ENCODE results near the gene BOD1.

DNA sequence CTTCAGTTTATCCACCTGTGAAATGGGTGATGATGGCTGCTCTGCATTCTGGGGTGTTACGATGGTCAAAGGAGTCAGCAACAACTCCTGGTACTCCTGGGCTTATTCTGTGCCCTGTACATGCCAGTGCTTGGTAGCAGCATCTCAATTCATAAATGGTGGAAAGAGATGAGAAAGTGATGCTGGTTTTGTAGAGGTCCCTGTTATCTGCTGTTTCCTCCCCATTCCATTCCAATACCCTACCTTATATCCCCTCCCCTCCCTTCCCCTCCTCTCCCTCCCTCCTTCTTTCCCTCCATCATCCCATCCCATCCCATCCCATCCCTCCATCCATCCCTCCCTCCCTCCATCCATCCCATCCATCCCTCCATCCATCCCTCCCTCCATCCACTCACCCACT, 19.1 kb downstream of the BOD1 start:
- TF ChIP-seq, protein P1, sequence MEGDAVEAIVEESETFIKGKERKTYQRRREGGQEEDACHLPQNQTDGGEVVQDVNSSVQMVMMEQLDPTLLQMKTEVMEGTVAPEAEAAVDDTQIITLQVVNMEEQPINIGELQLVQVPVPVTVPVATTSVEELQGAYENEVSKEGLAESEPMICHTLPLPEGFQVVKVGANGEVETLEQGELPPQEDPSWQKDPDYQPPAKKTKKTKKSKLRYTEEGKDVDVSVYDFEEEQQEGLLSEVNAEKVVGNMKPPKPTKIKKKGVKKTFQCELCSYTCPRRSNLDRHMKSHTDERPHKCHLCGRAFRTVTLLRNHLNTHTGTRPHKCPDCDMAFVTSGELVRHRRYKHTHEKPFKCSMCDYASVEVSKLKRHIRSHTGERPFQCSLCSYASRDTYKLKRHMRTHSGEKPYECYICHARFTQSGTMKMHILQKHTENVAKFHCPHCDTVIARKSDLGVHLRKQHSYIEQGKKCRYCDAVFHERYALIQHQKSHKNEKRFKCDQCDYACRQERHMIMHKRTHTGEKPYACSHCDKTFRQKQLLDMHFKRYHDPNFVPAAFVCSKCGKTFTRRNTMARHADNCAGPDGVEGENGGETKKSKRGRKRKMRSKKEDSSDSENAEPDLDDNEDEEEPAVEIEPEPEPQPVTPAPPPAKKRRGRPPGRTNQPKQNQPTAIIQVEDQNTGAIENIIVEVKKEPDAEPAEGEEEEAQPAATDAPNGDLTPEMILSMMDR (IDR thresholded peaks at IDR 0.05; ENCODE audit: insufficient read depth, low read length), result no peak
- TF ChIP-seq, protein P2, sequence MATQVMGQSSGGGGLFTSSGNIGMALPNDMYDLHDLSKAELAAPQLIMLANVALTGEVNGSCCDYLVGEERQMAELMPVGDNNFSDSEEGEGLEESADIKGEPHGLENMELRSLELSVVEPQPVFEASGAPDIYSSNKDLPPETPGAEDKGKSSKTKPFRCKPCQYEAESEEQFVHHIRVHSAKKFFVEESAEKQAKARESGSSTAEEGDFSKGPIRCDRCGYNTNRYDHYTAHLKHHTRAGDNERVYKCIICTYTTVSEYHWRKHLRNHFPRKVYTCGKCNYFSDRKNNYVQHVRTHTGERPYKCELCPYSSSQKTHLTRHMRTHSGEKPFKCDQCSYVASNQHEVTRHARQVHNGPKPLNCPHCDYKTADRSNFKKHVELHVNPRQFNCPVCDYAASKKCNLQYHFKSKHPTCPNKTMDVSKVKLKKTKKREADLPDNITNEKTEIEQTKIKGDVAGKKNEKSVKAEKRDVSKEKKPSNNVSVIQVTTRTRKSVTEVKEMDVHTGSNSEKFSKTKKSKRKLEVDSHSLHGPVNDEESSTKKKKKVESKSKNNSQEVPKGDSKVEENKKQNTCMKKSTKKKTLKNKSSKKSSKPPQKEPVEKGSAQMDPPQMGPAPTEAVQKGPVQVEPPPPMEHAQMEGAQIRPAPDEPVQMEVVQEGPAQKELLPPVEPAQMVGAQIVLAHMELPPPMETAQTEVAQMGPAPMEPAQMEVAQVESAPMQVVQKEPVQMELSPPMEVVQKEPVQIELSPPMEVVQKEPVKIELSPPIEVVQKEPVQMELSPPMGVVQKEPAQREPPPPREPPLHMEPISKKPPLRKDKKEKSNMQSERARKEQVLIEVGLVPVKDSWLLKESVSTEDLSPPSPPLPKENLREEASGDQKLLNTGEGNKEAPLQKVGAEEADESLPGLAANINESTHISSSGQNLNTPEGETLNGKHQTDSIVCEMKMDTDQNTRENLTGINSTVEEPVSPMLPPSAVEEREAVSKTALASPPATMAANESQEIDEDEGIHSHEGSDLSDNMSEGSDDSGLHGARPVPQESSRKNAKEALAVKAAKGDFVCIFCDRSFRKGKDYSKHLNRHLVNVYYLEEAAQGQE (IDR thresholded peaks at IDR 0.05; ENCODE audit: insufficient replicate concordance, low read depth), result no peak
- TF ChIP-seq POLR2AphosphoS5 (IDR thresholded peaks at IDR 0.05; ENCODE audit: low read depth) (no peak), GABPA (IDR thresholded peaks at IDR 0.05; ENCODE audit: low read depth) (no peak), SPI1 (IDR thresholded peaks at IDR 0.05; ENCODE audit: borderline replicate concordance, low read depth) (no peak)

All from HL-60 (cell line).